HEK293 (cell line): ENCODE measurements around the gene IGDCC3.
A peak's percentile ranks its signal among the peaks of the same experiment; 100 is the strongest.

ENCODE experiments used
- CTCF ChIA-PET: fragments of 350-600 bp; formaldehyde crosslinking; extraction: SDS; loops from one replicate; lab custom pipeline; 2021; ENCODE audit warnings: antibody characterized with exemption; lab: Yijun Ruan, JAX
- POLR2A ChIA-PET: fragments of 300-600 bp; formaldehyde crosslinking; extraction: SDS; loops from one replicate; lab custom pipeline; 2020; ENCODE audit warnings: antibody characterized with exemption, inconsistent platforms; lab: Yijun Ruan, JAX
- H3K27ac ChIP-seq: fragments of 200-500 bp; sonication (Bioruptor generic); 2 replicates; pipeline ENCODE4 v1.5.1; 2014; ENCODE audit warnings: low read depth, low read length, control low read depth, inconsistent platforms; ENCODE audit errors: extremely low read depth
- H3K36me3 ChIP-seq, 2 experiments: fragments of 200-500 bp in 1 of 2; sonication (Bioruptor generic) in 1 of 2; 1 replicate in 1 of 2; 2 replicates in 1 of 2; pipeline ENCODE4 v1.5.1; 2014 to 2017; ENCODE audit warnings: inconsistent platforms in 2 of 2, low read length in 2 of 2; ENCODE audit not compliant: control insufficient read depth in 2 of 2, insufficient read depth in 1 of 2
- H3K4me1 ChIP-seq: fragments of 200-500 bp; sonication (Bioruptor generic); 2 replicates; pipeline ENCODE4 v1.5.1; 2014; ENCODE audit warnings: mild to moderate bottlenecking, low read length, inconsistent platforms; ENCODE audit not compliant: control insufficient read depth, insufficient read depth
- H3K4me3 ChIP-seq: 2 replicates; pipeline ENCODE4 v1.5.1; 2011; ENCODE audit warnings: low read depth, mild to moderate bottlenecking, control low read depth, low read length, moderate library complexity
- H3K9me3 ChIP-seq: fragments of 200-500 bp; sonication (Bioruptor generic); 2 replicates; pipeline ENCODE4 v1.5.1; 2014; ENCODE audit warnings: low read depth, low read length, inconsistent platforms; ENCODE audit not compliant: control insufficient read depth, insufficient read depth
- GLIS2 ChIP-seq: fragments of 450-650 bp; formaldehyde crosslinking; IDR thresholded peaks from 2 replicates; pipeline ENCODE4 v1.5.1; 2016; ENCODE audit warnings: missing biosample characterization, missing genetic modification characterization
- PRDM1 ChIP-seq: fragments of 450-650 bp; formaldehyde crosslinking; IDR thresholded peaks from 2 replicates; pipeline ENCODE4; 2016; ENCODE audit warnings: missing biosample characterization, missing genetic modification characterization
- REST ChIP-seq: fragments of 450-650 bp; formaldehyde crosslinking; IDR thresholded peaks from 2 replicates; pipeline ENCODE4 v1.5.1; 2016; ENCODE audit warnings: missing biosample characterization, missing genetic modification characterization
- ZNF133 ChIP-seq: fragments of 450-650 bp; formaldehyde crosslinking; IDR thresholded peaks from 2 replicates; pipeline ENCODE4 v1.5.1; 2016; ENCODE audit warnings: missing biosample characterization, missing genetic modification characterization
- ZNF140 ChIP-seq: fragments of 450-650 bp; formaldehyde crosslinking; IDR thresholded peaks from 2 replicates; pipeline ENCODE4 v1.5.1; 2016; ENCODE audit warnings: missing biosample characterization, missing genetic modification characterization
- ZNF350 ChIP-seq: fragments of 450-650 bp; formaldehyde crosslinking; IDR thresholded peaks from 2 replicates; pipeline ENCODE4 v1.5.0; 2017; ENCODE audit warnings: missing biosample characterization, mild to moderate bottlenecking, missing genetic modification characterization
- ZNF449 ChIP-seq: fragments of 450-650 bp; formaldehyde crosslinking; IDR thresholded peaks from 2 replicates; pipeline ENCODE4 v1.5.1; 2017; ENCODE audit warnings: missing biosample characterization, mild to moderate bottlenecking, missing genetic modification characterization, moderate library complexity
- ZSCAN23 ChIP-seq: fragments of 450-650 bp; formaldehyde crosslinking; IDR thresholded peaks from 2 replicates; pipeline ENCODE4 v1.5.1; 2016; ENCODE audit warnings: missing biosample characterization, missing genetic modification characterization
- ZSCAN30 ChIP-seq: fragments of 450-650 bp; IDR thresholded peaks from 2 replicates; pipeline ENCODE4 v1.5.1; 2018; ENCODE audit warnings: missing biosample characterization, mild to moderate bottlenecking, missing genetic modification characterization, moderate library complexity
- TF ChIP-seq, protein P1 (sequence below): fragments of 450-650 bp; formaldehyde crosslinking; IDR thresholded peaks from 2 replicates; pipeline ENCODE4 v1.5.1; 2016; ENCODE audit warnings: missing biosample characterization, missing genetic modification characterization
- TF ChIP-seq, protein P2 (sequence below): fragments of 450-650 bp; IDR thresholded peaks from 2 replicates; pipeline ENCODE4 v1.5.1; 2018; ENCODE audit warnings: missing biosample characterization, missing genetic modification characterization

Gene IGDCC3

DNA sequence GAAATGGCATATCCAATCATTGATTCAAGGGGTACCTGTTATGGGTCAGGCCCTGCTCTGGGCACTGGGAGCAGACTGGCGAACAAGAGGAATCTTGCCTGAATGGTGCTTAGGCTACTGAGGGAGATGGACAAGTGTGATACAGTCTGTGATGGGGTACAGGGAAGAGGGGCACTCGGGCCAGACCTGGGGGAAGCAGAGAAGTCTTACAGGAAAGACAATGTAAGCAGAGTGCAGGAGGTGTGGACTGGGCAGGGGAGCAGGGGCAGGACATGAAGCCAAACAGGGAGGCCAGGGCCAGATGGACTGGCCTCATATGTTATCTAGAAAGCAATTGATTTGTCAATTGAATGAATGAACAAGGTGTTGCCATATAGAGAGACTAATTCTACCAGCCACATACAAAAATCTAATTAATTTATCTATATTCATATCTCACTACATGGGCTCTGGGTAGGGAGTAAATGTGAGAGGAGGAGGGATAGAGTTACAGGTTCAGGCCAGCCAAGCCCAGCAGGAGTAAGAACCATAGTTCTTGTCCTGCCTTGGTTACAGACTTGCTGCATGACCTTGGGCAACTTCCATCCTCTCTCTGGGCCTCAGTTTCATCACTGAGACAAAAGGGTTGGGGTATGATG is 48.5 kb upstream of the IGDCC3 start (continued):
- peak; percentile 84; the same call in 1 of the 2 replicates for TF ChIP-seq ZNF449
- TF ChIP-seq, protein P1, sequence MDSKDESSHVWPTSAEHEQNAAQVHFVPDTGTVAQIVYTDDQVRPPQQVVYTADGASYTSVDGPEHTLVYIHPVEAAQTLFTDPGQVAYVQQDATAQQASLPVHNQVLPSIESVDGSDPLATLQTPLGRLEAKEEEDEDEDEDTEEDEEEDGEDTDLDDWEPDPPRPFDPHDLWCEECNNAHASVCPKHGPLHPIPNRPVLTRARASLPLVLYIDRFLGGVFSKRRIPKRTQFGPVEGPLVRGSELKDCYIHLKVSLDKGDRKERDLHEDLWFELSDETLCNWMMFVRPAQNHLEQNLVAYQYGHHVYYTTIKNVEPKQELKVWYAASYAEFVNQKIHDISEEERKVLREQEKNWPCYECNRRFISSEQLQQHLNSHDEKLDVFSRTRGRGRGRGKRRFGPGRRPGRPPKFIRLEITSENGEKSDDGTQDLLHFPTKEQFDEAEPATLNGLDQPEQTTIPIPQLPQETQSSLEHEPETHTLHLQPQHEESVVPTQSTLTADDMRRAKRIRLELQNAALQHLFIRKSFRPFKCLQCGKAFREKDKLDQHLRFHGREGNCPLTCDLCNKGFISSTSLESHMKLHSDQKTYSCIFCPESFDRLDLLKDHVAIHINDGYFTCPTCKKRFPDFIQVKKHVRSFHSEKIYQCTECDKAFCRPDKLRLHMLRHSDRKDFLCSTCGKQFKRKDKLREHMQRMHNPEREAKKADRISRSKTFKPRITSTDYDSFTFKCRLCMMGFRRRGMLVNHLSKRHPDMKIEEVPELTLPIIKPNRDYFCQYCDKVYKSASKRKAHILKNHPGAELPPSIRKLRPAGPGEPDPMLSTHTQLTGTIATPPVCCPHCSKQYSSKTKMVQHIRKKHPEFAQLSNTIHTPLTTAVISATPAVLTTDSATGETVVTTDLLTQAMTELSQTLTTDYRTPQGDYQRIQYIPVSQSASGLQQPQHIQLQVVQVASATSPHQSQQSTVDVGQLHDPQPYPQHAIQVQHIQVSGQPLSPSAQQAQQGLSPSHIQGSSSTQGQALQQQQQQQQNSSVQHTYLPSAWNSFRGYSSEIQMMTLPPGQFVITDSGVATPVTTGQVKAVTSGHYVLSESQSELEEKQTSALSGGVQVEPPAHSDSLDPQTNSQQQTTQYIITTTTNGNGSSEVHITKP (tag by site-specific recombination), result 0 out of 2 replicates have a peak, but pooled peaks have one; percentile 2

DNA sequence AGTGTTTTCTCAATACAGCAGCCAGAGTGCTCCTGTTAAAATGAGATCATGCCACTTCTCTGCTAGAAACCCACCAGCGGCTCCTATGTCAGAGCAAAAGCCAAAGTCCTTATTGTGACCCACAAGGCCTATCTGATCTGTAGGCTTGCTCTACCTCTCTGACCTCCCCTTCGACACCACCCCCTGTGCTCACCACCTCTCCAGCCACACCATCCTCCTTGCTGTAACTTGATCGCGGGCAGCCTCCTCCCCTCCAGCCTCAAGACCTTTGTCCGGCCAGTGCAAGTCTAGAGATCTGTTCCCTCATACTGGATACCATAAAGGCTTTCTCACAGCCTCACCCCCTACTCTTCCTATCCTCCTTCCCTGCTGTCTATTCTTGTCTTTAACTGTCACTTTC is 46.9 kb upstream of the IGDCC3 start:
- H3K36me3 ChIP-seq, result no peaks in the 10 kb centered on the region
- no peak overlapping the region for H3K4me3 ChIP-seq
- POLR2A ChIA-PET, result no interaction called here

More for the DNA sequence above, 46.9 kb upstream of the IGDCC3 start:
- no peak overlapping the region for H3K27ac ChIP-seq
- peak; percentile 10; the same call in 1 of the 2 replicates for TF ChIP-seq GLIS2 (tag by site-specific recombination)
- no peak for TF ChIP-seq ZNF140 (tag by site-specific recombination)
- peak; percentile 31; the same call in 1 of the 2 replicates for TF ChIP-seq PRDM1 (tag by site-specific recombination)
- no peak for TF ChIP-seq ZNF350 (tag by site-specific recombination)
- no peak for TF ChIP-seq ZSCAN30 (tag by site-specific recombination)
- no peak for TF ChIP-seq ZSCAN23 (tag by site-specific recombination)
- no peak for TF ChIP-seq REST
- no peak for TF ChIP-seq ZNF133
- TF ChIP-seq, protein P2, sequence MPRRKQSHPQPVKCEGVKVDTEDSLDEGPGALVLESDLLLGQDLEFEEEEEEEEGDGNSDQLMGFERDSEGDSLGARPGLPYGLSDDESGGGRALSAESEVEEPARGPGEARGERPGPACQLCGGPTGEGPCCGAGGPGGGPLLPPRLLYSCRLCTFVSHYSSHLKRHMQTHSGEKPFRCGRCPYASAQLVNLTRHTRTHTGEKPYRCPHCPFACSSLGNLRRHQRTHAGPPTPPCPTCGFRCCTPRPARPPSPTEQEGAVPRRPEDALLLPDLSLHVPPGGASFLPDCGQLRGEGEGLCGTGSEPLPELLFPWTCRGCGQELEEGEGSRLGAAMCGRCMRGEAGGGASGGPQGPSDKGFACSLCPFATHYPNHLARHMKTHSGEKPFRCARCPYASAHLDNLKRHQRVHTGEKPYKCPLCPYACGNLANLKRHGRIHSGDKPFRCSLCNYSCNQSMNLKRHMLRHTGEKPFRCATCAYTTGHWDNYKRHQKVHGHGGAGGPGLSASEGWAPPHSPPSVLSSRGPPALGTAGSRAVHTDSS (tag by site-specific recombination), result no peak
- TF ChIP-seq, all 188 proteins: peak for 2
- H3K4me1 ChIP-seq, result peaks cover 10% of the 10 kb centered on the region
- H3K9me3 ChIP-seq, result no peaks in the 10 kb centered on the region
- CTCF ChIA-PET, result no interaction called here
